OCI-M2 (cell line): ENCODE data around the gene METTL22.
"Not testable (repeated sequence)": the region's sequence is repeated elsewhere in the genome, so short reads cannot be mapped to it uniquely, and the experiment has no call there.

Source experiments
- DNase-seq: peaks from one replicate; lab custom pipeline; 2025; ENCODE audit not compliant: unreplicated experiment; lab: John Stamatoyannopoulos, UW

Gene METTL22

GRCh38 chr16:8631373-8631772 lies 9.9 kb downstream of the METTL22 start:
- no peak for DNase-seq

DNA sequence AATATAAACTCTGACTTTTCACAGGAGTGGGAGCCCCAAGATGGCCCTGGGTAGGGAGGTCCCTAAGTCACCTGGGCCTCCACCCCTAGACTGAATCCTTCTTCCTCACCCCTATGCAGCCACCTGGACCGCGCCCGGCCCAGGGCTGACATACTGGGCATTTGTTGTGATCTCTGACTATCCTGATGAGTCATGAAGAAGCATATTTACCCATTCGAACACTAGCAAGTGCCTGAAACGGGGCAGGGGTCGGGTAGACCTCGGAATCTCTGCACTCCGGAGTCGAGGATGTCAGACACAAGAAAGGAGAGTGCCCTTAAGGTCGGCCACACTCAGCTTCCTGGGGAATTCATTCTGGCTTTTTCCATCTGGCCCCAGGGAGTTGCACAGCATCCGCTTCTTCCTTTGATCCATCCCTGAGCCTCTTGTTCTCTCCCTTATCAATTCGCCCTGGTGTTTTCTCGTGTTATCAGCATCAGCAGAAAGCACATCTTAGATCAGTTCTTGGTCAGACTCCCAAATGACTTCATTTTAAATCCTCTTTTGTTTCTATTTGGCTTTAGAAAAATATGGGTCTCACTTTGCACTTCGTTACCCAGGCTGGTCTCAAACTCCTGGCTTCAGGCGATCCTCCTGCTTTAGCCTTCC lies 10.4 kb downstream of the METTL22 start:
- DNase-seq: no peak

GRCh38 chr16:8632675-8633182 lies 11.2 kb downstream of the METTL22 start:
- no peak for DNase-seq

GRCh38 chr16:8634991-8635736 lies 13.7 kb downstream of the METTL22 start:
- no peak for DNase-seq

- no peak for DNase-seq
Observed at GRCh38 chr16:8639694-8640093, 18.2 kb downstream of the METTL22 start.

GRCh38 chr16:8641671-8642070 lies 20.2 kb downstream of the METTL22 start:
- no peak for DNase-seq

DNA sequence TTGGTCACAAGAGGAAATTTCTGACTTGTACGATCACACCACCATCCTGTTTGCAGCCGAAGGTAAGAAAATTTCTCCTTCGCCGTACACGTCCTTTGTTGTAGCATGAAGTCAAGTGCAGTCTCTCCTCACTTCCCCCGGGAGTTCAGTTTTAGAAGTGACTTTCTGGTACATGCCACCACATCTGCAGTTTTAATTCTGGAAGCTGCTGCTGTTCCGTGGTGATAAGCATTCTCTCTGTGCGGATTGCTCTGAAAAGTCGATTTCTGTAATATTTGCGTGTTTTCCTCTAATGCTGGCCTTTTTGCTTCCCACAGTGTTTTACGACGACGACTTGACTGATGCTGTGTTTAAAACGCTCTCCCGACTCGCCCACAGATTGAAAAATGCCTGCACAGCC lies 20.6 kb downstream of the METTL22 start:
- DNase-seq: no peak

- DNase-seq: no peak
Observed at GRCh38 chr16:8644211-8645140, 23.0 kb downstream of the METTL22 start.

GRCh38 chr16:8645141-8645521 lies 23.6 kb downstream of the METTL22 start:
- no peak for DNase-seq

- no peak for DNase-seq
Observed at GRCh38 chr16:8645831-8646230, 24.3 kb downstream of the METTL22 start.

GRCh38 chr16:8646326-8647053 lies 25.0 kb downstream of the METTL22 start:
- no peak for DNase-seq

GRCh38 chr16:8647721-8648318 lies 26.3 kb downstream of the METTL22 start:
- DNase-seq: no peak

DNA sequence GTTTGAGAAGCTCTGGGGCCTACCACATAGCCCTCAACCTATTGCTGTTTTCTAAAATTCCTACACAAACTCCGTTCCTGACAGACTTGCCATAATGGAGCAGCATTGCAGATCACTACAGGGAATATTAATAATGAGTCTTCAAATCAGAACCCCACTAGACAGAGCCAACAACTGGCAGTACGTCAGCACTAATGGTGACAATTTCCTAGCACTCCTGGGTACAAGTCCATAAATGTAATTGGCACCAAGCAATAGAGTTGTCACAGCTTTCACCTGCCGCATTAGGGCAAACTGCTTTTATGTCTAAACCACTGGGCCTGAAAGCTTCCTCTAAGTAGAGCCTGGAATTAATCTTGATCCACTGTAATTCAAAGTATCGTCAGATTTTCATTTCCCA lies 27.4 kb downstream of the METTL22 start:
- no peak for DNase-seq

GRCh38 chr16:8649829-8650554 lies 28.5 kb downstream of the METTL22 start:
- DNase-seq: no peak

DNA sequence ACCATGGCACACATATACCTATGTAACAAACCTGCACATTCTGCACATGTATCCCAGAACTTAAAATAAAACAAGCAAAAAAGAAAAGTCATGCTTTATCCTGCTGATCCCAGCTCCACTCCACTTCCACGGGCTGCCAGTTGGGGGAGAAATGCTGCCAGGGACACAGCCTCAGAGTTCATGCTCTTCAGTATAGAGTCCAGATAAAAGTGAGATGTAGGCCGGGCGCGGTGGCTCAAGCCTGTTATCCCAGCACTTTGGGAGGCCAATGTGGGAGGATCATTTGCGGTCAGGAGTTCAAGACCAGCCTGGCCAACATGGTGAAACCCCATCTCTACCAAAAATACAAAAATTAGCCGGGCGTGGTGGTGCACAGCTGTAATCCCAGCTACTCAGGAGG lies 30.5 kb downstream of the METTL22 start:
- not testable (repeated sequence) for DNase-seq

DNA sequence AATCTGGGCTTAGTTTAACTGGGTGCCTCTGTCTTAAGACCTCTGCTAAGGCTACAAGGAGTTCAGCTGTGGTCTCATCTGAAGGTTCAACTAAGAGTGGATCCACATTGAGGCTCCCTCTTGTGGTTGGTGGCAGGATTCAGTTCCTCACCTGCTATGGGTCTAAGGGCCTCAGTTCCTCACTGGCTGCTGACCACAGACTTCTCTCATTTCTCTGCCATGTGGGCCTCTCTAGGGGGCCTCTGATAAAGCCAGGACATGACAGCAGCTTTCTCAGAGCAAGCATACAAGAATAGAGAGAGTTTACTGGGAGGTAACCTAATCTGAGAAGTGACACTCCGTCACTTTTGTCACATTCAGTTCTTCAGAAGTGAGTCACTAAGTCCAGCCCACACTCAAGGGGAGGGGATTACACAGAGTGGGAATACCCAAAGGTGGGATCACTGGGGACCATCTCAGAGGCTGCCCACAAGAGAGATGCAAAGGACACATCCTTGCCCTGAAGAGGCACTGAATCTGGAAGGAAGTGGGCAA lies 33.8 kb downstream of the METTL22 start:
- no peak for DNase-seq

GRCh38 chr16:8656376-8656775 lies 34.9 kb downstream of the METTL22 start:
- no peak for DNase-seq

- no peak for DNase-seq
Observed at GRCh38 chr16:8660841-8661301, 39.4 kb downstream of the METTL22 start.

GRCh38 chr16:8661703-8662102 lies 40.2 kb downstream of the METTL22 start:
- no peak for DNase-seq
